HepG2 (cell line): ENCODE data around the gene RAB3A. TPM values are rescaled to one million over a fixed set of nuclear protein-coding genes. Genes with fewer than 3 reads are reported as not detected.

Experiments used
- ATAC-seq: fragments of 200-7000 bp; cut with Tn5 transposase; 3 replicates; pipeline ENCODE4 v1.9.1; 2020; ENCODE audit warnings: mild to moderate bottlenecking, moderate library complexity
- BruUV-seq: library from RNA; stranded (reverse); fragments of 400-500 nt; replicated peaks from 2 replicates; lab custom pipeline; 2021; lab: Mats Ljungman, UMichigan
- CTCF ChIA-PET: fragments of 300-600 bp; formaldehyde crosslinking; extraction: SDS; loops from one replicate; lab custom pipeline; 2021; ENCODE audit warnings: low total read pairs, inconsistent platforms, low intra/inter-chr PET ratio; lab: Yijun Ruan, JAX
- POLR2A ChIA-PET: fragments of 350-600 bp; sonication (Branson Sonifier 250); formaldehyde crosslinking; loops from one replicate; lab custom pipeline; 2020; ENCODE audit warnings: antibody characterized with exemption, inconsistent platforms; lab: Yijun Ruan, JAX
- DNase-seq: peaks from one replicate; pipeline ENCODE4 v3.0.0-alpha.2; 2015; ENCODE audit warnings: low spot score
- FAIRE-seq: peaks from 3 replicates; lab custom pipeline; 2011; peaks lifted over from hg19 to GRCh38; lab: Jason Lieb, UNC
- H2AFZ ChIP-seq: one replicate; pipeline ENCODE4 v1.6.1; 2011; ENCODE audit warnings: low read length, inconsistent platforms
- H3K27ac ChIP-seq: fragments of 300-600 bp; 3 replicates; pipeline ENCODE4 v1.8.0; 2011; ENCODE audit warnings: mixed run types, mild to moderate bottlenecking, mixed read lengths, low read length, inconsistent platforms; ENCODE audit not compliant: insufficient read depth; ENCODE audit errors: extremely low read length
- H3K27me3 ChIP-seq, 2 experiments: fragments of 200-600 bp in 1 of 2; 2 replicates in 1 of 2; 3 replicates in 1 of 2; pipeline versions ENCODE4 v1.6.0 to v1.8.0; 2011; ENCODE audit warnings: low read length in 2 of 2, mild to moderate bottlenecking in 2 of 2, moderate library complexity in 2 of 2, inconsistent platforms in 1 of 2; ENCODE audit not compliant: insufficient read depth in 2 of 2, control insufficient read depth in 1 of 2
- H3K36me3 ChIP-seq, 2 experiments: fragments of 200-600 bp in 1 of 2; replicated peaks in 1 of 2; 2 replicates in 1 of 2; 3 replicates in 1 of 2; pipeline versions ENCODE4 v1.5.1 to v1.8.0; 2011; ENCODE audit warnings: low read length in 2 of 2, inconsistent platforms in 1 of 2; ENCODE audit not compliant: insufficient read depth in 2 of 2, control insufficient read depth in 1 of 2
- H3K4me1 ChIP-seq: 2 replicates; pipeline ENCODE4 v1.5.1; 2012; ENCODE audit warnings: low read length, inconsistent platforms; ENCODE audit not compliant: insufficient read depth
- H3K4me2 ChIP-seq: 2 replicates; pipeline ENCODE4 v1.6.0; 2011; ENCODE audit warnings: low read depth, low read length, inconsistent platforms
- H3K4me3 ChIP-seq, 3 experiments: fragments of 200-600 bp in 1 of 3; sonication (generic), shearing (Covaris generic) in 1 of 3; replicated peaks in 1 of 3; 2 replicates each; pipeline ENCODE4 v1.5.1; 2011 to 2016; ENCODE audit warnings: low read length in 3 of 3, inconsistent platforms in 2 of 3, low read depth in 2 of 3, mild to moderate bottlenecking in 2 of 3, control low read depth in 1 of 3, mixed read lengths in 1 of 3; ENCODE audit not compliant: insufficient read depth in 1 of 3
- H3K79me2 ChIP-seq: one replicate; pipeline ENCODE4 v1.6.1; 2011; ENCODE audit warnings: low read length, inconsistent platforms; ENCODE audit not compliant: insufficient read depth
- H3K9ac ChIP-seq: 2 replicates; pipeline ENCODE4 v1.6.0; 2011; ENCODE audit warnings: mild to moderate bottlenecking, low read depth, low read length, inconsistent platforms; ENCODE audit not compliant: insufficient read depth
- H3K9me3 ChIP-seq: 2 replicates; pipeline ENCODE4 v1.5.1; 2012; ENCODE audit warnings: mild to moderate bottlenecking, low read length
- H4K20me1 ChIP-seq: 2 replicates; pipeline ENCODE4 v1.6.0; 2011; ENCODE audit warnings: inconsistent platforms, mild to moderate bottlenecking, low read length, moderate library complexity; ENCODE audit not compliant: insufficient read depth
- GABPA ChIP-seq, 2 experiments: IDR thresholded peaks; 2 replicates each; pipeline ENCODE4 v1.6.1; 2011 to 2016; ENCODE audit warnings: low read depth in 2 of 2, low read length in 1 of 2, missing biosample characterization in 1 of 2, missing genetic modification characterization in 1 of 2
- HDAC1 ChIP-seq: sonication (generic); formaldehyde crosslinking; IDR thresholded peaks from 2 replicates; pipeline ENCODE4 v1.5.1; 2020; ENCODE audit warnings: mild to moderate bottlenecking, missing genetic modification reagents
- HDAC6 ChIP-seq: fragments of 200-600 bp; sonication (generic); IDR thresholded peaks from 2 replicates; pipeline ENCODE4 v1.7.0; 2017; ENCODE audit warnings: mild to moderate bottlenecking, antibody characterized with exemption, low read length, low read depth
- NR3C1 ChIP-seq: sonication (generic); formaldehyde crosslinking; IDR thresholded peaks from 2 replicates; pipeline ENCODE4 v1.4.0; 2020; ENCODE audit warnings: missing genetic modification reagents
- SP5 ChIP-seq: IDR thresholded peaks from 2 replicates; pipeline ENCODE4 v1.6.1; 2016; ENCODE audit warnings: low read depth, borderline replicate concordance
- SRSF1 ChIP-seq: fragments of 200-400 bp; formaldehyde crosslinking; optimal IDR thresholded peaks from 2 replicates; pipeline ENCODE3; 2017; ENCODE audit warnings: mild to moderate bottlenecking, low read depth, low read length, moderate library complexity
- ZFAT ChIP-seq: sonication (generic); formaldehyde crosslinking; conservative IDR thresholded peaks from 2 replicates; pipeline ENCODE4 v1.8.1; 2023; ENCODE audit warnings: missing genetic modification reagents, inconsistent platforms
- ZNF331 ChIP-seq: sonication (generic); formaldehyde crosslinking; IDR thresholded peaks from 2 replicates; pipeline ENCODE4 v1.4.0; 2020; ENCODE audit warnings: missing genetic modification reagents
- ZNF382 ChIP-seq: sonication (generic); formaldehyde crosslinking; IDR thresholded peaks from 2 replicates; pipeline ENCODE4 v1.5.0; 2020; ENCODE audit warnings: missing genetic modification reagents, mild to moderate bottlenecking, borderline replicate concordance
- WGBS: methylation state at CpG from one replicate; pipeline ENCODE4 v1.1.6; 2017; ENCODE audit warnings: low lambda C conversion rate; 5-methylcytosine and 5-hydroxymethylcytosine counted together
- in situ Hi-C: cut with HindIII; loops from 2 replicates; pipeline ENCODE4 v1.10.0; 2017; ENCODE audit warnings: low pct_unique_long_range_greater_than_20kb; ENCODE audit not compliant: extremely low pct_ligation_motif_present
- intact Hi-C: fragments of 100-400 bp; cut with micrococcal nuclease; formaldehyde crosslinking; loops from one replicate; pipeline ENCODE4 v1.10.0; 2022; ENCODE audit not compliant: unreplicated experiment
- polyA plus RNA-seq, 8 experiments: library from polyadenylated mRNA; depleted of rRNA in 3 of 8; stranded (reverse) in 7 of 8; unstranded in 1 of 8; fragments of >200 nt; fragmentation: Illumina TruSeq in 4 of 8; extraction: Trizol in 4 of 8; gene quantifications; 2 replicates each; pipeline versions ENCODE4 v1.2.1 to v1.2.3, GENCODE V29; 2011 to 2016; ENCODE audit warnings: low read depth in 4 of 8, missing spikeins in 1 of 8, mixed read lengths in 1 of 8; ENCODE audit not compliant: insufficient read depth in 1 of 8
- total RNA-seq, 5 experiments: library from RNA; depleted of rRNA; stranded (reverse); fragments of >200 nt; fragmentation: Illumina TruSeq; extraction: Trizol; gene quantifications; 2 replicates each; pipeline ENCODE4 v1.2.3, GENCODE V29; 2016; ENCODE audit warnings: low read depth in 1 of 5
- TF ChIP-seq, protein P1 (sequence below): sonication (generic); formaldehyde crosslinking; IDR thresholded peaks from 2 replicates; pipeline ENCODE4 v1.5.0; 2020; ENCODE audit warnings: missing genetic modification reagents
- TF ChIP-seq, protein P2 (sequence below): IDR thresholded peaks from 2 replicates; pipeline ENCODE4 v1.6.1; 2016; ENCODE audit warnings: low read depth, missing genetic modification reagents, missing compliant biosample characterization

Gene RAB3A
- total and polyA plus RNA-seq, 2 of the 13 experiments (the other 11 are each of a cell fraction or from before 2014, with no cell fraction given): 0.58 to 0.98 TPM

DNA sequence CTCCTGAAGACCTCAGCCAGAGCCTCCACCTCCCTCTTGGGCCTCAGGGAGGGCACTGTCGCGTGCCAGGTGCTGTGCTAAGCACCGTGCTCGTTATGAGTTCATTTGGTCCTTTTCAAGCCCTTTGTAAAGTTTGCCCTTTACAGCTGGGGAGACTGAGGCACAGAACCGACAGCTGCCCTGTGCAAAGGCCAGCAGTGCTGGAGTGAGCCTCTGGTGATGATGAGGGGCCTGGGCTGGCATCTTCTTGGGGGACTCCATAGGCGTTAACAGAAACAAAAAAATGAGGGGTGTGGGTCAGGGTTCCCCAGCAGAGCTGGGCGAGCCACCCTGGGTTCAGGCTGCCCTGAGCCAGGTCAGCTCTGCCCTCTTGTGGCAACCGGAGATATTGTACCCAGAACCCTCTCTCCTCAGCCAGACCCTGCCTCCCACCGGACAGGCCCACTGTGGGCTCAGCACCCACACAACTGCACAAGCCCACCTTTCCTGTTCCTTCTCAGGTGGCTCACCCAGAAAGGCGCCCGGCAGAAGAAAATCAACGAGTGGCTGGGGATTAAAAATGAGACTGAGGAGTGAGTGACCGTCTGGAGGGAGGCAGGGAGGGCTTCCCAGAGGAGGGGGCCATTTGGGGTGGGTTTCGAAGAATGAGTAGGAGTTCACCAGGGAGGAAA is 35.7 kb downstream of the RAB3A start:
- BruUV-seq: no TSS peak
- TF ChIP-seq GABPA (IDR thresholded peaks at IDR 0.05; ENCODE audit: low read depth, low read length) (no peak), GABPA (CRISPR knock-in tag; IDR thresholded peaks at IDR 0.05; ENCODE audit: low read depth) (no peak), SP5 (CRISPR knock-in tag) (no peak), HDAC6 (no peak), HDAC1 (CRISPR knock-in tag) (no peak), ZNF331 (CRISPR knock-in tag) (0 out of 2 replicates have a peak, but pooled peaks have one; percentile 37), SRSF1 (no peak), ZNF382 (CRISPR knock-in tag) (no peak), ZFAT (CRISPR knock-in tag) (no peak), NR3C1 (CRISPR knock-in tag) (no peak)
- TF ChIP-seq, protein P1, sequence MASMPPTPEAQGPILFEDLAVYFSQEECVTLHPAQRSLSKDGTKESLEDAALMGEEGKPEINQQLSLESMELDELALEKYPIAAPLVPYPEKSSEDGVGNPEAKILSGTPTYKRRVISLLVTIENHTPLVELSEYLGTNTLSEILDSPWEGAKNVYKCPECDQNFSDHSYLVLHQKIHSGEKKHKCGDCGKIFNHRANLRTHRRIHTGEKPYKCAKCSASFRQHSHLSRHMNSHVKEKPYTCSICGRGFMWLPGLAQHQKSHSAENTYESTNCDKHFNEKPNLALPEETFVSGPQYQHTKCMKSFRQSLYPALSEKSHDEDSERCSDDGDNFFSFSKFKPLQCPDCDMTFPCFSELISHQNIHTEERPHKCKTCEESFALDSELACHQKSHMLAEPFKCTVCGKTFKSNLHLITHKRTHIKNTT: no peak
- TF ChIP-seq, protein P2, sequence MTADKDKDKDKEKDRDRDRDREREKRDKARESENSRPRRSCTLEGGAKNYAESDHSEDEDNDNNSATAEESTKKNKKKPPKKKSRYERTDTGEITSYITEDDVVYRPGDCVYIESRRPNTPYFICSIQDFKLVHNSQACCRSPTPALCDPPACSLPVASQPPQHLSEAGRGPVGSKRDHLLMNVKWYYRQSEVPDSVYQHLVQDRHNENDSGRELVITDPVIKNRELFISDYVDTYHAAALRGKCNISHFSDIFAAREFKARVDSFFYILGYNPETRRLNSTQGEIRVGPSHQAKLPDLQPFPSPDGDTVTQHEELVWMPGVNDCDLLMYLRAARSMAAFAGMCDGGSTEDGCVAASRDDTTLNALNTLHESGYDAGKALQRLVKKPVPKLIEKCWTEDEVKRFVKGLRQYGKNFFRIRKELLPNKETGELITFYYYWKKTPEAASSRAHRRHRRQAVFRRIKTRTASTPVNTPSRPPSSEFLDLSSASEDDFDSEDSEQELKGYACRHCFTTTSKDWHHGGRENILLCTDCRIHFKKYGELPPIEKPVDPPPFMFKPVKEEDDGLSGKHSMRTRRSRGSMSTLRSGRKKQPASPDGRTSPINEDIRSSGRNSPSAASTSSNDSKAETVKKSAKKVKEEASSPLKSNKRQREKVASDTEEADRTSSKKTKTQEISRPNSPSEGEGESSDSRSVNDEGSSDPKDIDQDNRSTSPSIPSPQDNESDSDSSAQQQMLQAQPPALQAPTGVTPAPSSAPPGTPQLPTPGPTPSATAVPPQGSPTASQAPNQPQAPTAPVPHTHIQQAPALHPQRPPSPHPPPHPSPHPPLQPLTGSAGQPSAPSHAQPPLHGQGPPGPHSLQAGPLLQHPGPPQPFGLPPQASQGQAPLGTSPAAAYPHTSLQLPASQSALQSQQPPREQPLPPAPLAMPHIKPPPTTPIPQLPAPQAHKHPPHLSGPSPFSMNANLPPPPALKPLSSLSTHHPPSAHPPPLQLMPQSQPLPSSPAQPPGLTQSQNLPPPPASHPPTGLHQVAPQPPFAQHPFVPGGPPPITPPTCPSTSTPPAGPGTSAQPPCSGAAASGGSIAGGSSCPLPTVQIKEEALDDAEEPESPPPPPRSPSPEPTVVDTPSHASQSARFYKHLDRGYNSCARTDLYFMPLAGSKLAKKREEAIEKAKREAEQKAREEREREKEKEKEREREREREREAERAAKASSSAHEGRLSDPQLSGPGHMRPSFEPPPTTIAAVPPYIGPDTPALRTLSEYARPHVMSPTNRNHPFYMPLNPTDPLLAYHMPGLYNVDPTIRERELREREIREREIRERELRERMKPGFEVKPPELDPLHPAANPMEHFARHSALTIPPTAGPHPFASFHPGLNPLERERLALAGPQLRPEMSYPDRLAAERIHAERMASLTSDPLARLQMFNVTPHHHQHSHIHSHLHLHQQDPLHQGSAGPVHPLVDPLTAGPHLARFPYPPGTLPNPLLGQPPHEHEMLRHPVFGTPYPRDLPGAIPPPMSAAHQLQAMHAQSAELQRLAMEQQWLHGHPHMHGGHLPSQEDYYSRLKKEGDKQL: no peak

More for the DNA sequence above, 35.7 kb downstream of the RAB3A start:
- Histone ChIP-seq H3K4me2 (no peak overlapping the region), H3K27me3 (no peaks in the 10 kb centered on the region), H3K27ac (no peak overlapping the region), H3K79me2 (no peaks in the 10 kb centered on the region), H3K4me3 (no peak overlapping the region), H3K36me3 (peaks cover 19 to 34% of the 10 kb centered on the region in 2 experiments), H3K9ac (no peak overlapping the region), H4K20me1 (0 out of 2 replicates have a peak, but pooled peaks cover 3% of the 10 kb centered on the region), H2AFZ (no peak overlapping the region), H3K9me3 (no peaks in the 10 kb centered on the region), H3K4me1 (no peaks in the 10 kb centered on the region)
- in situ Hi-C loops (no loop called here), intact Hi-C loops (loop anchor here (1.0 kb wide), 1 partner anchor 55 kb away; no protein-coding TSS in a partner anchor)
- POLR2A ChIA-PET: interaction anchor here (0.7 to 2.6 kb wide), 5 partner anchors 14 to 58 kb away, joined by 3 to 8 read pairs (median 3); no protein-coding TSS in a partner anchor
- peak; percentile 86 for ATAC-seq
- 80% methylated on average over 14 of the region's 14 CpGs for WGBS
- DNase-seq: no peak
- CTCF ChIA-PET: interaction anchor here (0.7 to 3.2 kb wide), 3 partner anchors 55 to 110 kb away, joined by 4 to 25 read pairs (median 4); no protein-coding TSS in a partner anchor
- peak; percentile 34 for FAIRE-seq
